PC-9 (cell line): ENCODE measurements around the gene EPGN.

Experiments used
- CTCF ChIP-seq: fragments of 200-600 bp; sonication (generic); conservative IDR thresholded peaks from 2 replicates; pipeline ENCODE4 v1.6.1; 2017; ENCODE audit warnings: mixed run types, antibody characterized with exemption, mild to moderate bottlenecking, moderate library complexity
- EZH2 ChIP-seq: fragments of 200-600 bp; sonication (generic); IDR thresholded peaks from 2 replicates; pipeline ENCODE4 v1.8.0; 2017; ENCODE audit warnings: antibody characterized with exemption, low read depth

- no peak for TF ChIP-seq EZH2
- TF ChIP-seq CTCF = no peak
These were observed 14.7 kb upstream of the EPGN start for GRCh38 chr4:74293558-74293957.
